LoVo (cell line): ENCODE results near the gene ERC2.
"Not testable (repeated sequence)": the region's sequence is repeated elsewhere in the genome, so short reads cannot be mapped to it uniquely, and the experiment has no call there.

ENCODE experiments used
- DNase-seq: peaks from one replicate; pipeline ENCODE4 v3.0.0-alpha.2; 2016; ENCODE audit warnings: low spot score

Gene ERC2

DNA sequence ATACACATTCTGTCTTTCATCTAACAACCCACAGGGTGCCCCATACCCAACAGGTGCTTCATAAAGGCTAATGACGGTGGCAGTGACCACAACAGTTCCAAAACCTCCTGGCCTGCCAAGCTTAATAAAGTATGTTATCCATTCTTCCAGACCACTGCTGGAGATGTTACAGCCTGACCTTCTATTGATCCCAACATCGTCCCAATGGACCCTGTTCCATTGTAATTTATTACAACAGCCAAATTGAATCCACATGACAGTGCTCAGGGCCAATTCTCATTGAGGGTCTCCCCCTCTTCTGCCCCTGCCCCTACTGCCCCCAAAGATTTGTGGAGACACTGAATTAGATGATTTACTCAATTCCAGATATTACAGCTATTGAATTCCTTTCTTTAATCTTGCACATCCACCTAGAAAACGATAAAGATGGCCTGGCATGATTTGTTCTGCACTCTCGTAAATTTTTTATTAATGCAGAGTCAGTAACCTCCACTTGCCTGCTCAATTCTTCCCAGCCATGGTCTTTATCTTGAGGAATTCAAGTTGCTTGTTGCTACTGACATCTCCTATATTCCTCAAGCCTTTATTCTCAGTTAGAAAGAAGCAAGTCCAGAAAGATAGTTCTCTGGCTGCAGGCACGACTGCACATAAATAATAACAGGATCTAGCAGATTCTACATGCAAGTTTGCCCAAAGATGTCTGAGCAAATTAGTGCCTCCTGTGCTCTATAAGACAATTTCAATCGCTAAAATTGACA lies 407.6 kb downstream of the ERC2 start:
- DNase-seq: no peak

DNA sequence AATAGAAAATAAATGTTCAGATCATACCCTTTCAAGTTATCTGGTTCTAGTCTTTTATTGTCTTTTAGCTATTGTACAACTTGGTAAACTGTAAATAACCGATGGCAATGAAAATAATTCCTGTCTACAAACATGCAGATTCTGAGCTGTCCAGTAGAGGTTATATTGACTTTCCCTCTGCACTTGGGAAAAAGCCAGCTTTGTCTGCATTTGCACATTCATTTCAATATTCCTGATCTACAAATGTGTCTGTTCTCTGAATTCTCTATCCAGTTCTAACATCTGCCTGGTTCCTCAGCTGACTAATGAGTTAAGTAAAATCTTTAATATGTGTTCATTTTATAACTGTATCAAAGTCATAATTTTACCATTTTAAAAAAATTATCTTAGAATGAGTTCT lies 408.5 kb downstream of the ERC2 start:
- no peak for DNase-seq

DNA sequence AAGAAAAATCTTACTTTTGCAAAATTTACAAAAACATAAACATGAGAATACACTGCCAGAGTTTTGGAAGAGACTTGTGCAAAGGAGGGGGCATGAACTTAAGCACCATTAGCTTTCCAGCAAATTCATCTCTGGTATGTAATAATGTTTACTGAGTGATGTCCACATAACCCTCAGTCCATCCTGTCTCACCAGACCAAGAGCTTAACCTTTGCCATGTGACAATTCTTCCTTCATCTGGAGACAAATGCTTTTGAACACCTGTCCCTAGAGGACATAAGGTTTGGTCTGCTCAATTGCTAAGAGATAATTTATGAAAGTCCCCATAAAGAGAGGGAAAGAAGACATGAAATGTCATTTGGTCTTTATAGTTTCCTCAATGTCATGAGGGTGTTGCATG lies 412.3 kb downstream of the ERC2 start:
- no peak for DNase-seq

DNA sequence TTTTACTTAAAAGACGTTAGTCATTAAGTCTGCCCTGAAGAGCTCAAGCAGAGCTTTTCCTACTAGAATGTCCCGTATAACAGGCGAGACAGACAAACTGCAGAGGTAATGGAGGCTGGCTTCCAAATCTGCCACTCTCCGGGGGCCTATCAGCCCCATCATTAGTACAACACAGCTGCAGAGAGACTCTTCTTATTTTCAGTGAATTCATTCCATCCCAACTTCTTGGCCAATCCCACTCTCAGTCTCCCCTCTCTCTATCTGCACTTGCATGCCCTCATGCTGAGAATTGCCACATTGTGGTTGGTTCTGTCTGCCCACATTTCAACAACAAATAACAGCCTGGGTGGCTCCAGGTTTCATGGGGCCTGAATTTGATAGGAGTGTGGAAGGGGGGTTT lies 412.7 kb downstream of the ERC2 start:
- no peak for DNase-seq

DNA sequence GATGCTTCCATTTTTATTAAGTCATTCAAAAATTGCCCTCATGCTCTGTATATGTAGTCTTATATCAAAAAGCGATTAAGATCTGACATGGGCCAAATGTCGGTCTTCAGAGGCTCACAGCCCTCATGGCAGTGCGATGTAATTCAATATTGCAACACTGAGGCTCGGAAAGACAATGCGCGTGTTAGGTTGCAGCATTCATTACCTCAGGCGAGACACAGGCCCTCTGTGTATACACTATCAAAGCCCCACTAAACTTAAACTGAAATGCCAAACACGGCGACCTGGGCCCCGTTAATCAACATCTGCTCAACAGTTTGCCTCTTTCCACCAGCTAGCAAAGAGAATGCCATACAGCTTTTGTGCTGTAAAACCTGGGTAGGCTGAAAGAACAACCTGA lies 413.4 kb downstream of the ERC2 start:
- DNase-seq: no peak

DNA sequence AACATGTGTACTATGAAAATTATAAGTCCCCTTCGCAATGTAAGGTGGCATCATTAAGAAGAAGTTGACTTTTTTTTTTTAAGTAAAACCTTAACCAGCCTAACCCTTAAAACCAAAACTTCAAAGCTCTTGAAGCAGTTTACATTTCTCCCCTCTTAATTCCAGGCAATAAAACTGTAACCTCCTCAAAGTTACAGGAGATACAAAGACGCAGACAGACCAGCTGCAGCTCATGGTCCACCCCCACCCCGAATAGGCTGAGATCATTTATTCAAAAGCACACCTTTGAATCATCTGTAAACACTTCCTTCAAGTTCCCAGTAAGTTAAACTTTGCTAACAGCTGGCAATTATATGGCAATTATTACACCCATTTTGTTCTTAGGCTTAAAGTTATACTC lies 414.5 kb downstream of the ERC2 start:
- no peak for DNase-seq

DNA sequence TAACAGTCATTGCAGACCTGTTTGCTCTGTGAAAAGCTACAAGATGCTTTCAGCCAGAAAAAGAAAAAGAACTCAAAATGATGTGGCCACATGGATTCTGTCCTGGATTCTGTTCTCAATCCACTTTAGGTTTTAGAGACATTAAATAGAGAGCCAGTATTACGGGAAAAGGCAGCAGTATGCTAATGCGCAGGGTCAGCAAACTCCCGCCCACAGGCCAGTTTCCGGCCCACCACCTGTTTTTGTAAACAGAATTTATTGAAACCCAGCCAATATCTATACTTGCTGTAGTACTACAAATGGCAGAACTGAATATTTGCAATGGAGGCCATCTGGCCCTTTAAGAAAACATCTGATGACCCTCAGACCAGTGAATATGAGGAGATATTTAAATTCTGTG lies 416.1 kb downstream of the ERC2 start:
- DNase-seq: no peak

DNA sequence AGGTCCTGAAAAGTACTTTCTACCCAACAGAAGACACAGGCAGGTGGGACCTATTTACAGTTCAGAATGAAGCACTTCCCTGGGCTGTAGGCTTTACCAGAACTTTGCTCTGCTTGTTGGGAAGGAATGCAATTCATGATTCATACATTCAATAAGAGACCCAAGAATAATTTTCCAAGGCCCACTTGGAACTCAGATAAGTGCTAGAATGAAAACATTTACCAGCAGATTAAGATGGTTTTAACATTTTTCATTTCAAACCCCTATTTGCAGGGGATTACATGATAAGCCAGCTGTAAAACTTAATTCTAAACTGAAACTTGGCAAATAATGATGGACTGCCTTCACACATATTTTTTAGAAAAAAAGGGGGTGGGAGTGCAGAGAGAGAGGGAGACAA lies 417.2 kb downstream of the ERC2 start:
- DNase-seq: no peak

DNA sequence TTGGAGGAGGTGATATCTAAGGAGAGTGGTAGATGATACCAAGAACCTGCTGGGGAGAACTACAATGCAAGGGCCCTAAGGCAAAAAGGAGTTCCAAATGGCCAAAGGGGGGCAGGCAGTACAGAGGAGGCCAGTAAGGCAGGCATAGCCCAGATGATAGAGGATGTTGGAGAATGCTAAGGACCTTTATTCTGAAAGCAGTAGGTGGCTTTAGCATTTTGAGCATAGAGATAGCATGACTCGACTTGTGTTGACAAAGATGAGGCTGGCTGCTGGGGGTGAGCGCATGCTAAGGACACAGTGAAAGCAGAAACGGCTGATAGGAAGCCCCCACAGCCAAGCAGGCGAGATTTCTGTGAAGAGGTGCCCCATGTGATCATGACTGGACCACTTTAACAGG lies 419.3 kb downstream of the ERC2 start:
- DNase-seq: no peak

DNA sequence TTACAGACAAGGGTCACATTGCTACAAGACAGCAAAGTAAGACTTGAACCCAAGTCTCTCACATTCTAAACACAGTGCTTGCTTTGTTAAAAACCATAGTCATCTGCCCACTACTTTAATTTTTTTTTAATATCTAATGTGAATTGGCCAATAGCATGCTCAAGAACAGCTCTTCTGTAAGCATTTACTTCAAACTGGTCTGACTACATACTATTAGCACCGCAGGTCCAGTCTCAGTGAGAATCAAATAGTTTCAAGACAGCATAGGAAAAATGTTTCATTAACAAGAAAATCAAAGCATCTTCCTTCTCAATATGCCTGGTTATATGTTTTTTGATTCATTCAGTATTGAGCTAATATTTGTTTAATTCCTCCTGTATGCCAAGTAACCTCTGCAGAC lies 419.9 kb downstream of the ERC2 start:
- no peak for DNase-seq

DNA sequence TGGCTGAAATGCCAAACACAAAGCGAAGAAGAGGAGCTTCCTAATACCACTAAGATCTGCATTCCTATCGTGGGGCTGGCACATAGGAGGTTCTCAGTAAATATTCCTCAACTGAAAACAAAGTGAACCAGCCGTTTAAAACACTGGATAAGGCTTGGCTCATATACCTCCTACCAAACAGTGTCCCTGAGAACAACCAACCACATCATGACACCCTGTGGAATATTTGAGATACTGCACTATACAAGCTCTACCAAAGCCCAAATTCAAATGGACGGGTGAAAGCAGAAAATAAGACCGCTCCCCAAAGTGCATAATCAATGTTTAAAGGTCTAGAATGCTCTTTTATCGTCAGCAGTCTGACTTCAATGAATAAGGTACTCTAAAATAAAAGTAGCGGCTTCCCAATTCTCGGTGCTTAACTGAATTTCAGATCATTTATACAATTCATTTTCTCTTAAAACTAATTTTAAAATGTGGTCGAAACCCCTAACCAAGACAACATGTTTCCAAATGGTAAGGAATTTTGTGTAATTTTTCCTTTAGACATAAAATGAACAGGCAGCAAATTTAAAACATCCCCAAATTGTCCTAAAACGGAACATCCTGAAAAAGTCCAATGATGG lies 425.8 kb downstream of the ERC2 start:
- DNase-seq: peak; percentile 9

DNA sequence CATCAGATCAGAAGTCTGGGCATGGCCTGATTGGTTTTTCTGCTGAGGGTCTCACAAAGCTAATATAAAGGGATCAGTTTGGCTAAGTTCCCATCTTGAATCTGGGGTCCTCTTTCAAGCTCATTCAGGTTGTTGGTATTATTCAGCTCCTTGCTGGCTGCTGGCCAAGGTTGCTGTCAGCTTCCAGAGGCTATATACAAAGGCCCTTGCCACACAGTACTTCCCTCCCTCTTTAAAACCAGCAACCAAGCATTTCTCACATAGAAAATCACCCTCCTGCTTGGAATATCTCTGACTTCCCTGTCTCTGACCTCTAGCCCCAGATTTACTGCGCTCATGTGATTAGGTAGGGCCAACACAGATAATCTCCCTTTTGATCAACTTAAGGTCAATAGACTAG lies 442.9 kb downstream of the ERC2 start:
- no peak for DNase-seq

DNA sequence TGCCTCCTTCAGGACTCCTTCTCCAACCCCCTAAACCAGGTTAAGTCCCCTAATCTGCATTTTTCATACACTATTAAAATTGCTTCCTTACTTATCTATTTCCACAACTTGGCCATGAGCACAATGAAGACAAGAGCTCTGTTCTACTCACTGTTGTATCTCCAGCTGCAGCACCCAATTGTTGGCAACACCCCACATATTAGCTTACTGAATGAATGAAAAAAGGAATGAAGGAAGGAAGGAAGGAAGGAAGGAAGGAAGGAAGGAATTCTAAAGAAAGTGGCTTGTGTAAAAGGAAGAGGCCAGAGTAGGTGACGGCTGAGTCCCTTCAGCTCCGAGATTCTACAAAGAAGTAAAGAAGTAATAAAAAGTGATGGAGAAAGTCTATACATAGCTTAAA lies 444.7 kb downstream of the ERC2 start:
- no peak for DNase-seq

DNA sequence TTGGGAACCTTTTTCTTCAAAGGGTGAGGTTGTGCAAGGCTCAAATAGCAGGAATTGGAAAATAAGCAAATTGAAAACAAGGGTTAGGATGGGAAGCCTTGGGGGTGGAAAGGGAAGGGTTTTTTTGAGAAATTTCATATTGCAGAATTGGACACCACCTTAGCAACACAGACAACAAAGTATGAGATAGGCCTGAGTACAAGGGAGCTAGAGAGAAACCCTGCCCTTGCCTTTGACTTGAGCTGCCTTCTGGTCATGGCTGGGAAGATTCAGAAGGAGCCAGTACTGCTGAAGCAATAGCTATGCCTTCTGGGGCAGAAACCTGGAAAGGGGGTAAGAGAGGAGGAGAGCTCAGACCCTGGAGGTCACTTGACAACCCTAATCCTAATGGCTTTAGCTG lies 445.6 kb downstream of the ERC2 start:
- no peak for DNase-seq

DNA sequence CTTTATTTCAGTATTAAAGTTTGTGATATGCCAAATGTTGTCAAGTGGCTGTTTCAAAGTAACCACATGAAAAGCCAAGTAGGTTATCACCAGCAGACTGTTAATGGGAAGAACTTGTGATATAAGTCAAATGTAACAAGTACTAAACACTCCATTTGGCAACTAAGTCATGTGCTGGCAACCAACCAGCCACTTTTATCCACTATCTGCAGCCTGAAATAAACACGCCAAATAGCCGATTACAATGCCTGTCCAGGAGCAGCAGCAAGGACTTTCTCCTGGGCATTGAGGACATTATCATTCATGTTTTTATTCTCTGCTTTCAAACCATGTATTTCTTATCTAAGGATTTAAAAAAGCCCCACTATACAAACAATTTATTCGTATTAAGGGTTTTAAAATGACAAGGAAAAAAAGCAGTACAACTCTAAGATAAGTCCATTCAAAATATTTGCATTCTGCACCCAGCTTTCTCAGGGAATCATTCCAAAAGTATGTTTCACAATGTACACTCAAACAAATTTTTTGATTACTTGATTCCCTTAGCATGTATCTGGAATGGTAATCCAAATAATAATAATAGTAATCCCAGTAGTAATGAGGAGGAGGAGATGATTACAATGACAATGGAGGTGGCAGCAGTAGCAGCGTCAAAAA lies 448.6 kb downstream of the ERC2 start:
- no peak for DNase-seq

DNA sequence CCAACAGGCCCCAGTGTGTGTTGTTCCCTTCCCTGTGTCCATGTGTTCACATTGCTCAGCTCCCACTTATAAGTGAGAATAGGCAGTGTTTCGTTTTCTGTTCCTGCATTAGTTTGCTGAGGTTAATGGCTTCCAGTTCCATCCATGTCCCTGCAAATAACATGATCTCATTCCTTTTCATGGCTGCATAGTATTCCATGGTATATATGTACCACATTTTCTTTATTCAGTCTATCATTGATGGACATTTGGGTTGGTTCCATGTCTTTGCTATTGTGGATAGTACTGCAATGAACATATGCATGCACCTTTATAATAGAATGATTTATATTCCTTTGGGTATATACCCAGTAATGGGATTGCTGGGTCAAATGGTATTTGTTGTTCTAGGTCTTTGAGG lies 452.9 kb downstream of the ERC2 start:
- not testable (repeated sequence) for DNase-seq

DNA sequence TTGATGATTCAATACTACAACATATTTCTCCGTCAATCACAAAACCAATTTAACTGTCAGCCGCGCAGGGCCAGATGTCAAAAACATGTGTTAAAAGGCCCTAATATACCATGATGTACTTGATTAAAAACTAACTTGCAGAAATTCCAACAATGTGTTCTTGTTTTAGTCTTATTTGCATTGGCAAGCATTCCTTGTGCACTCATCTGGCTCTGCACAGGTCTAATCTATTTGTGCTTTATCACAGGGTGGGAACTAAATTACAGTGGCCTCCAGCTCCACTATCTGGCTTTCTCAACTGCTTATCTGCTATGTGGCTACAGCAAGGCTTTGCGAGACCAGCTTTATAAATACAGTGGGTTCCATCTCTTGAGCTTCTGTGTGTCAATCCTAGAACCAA lies 455.5 kb downstream of the ERC2 start:
- DNase-seq: no peak

DNA sequence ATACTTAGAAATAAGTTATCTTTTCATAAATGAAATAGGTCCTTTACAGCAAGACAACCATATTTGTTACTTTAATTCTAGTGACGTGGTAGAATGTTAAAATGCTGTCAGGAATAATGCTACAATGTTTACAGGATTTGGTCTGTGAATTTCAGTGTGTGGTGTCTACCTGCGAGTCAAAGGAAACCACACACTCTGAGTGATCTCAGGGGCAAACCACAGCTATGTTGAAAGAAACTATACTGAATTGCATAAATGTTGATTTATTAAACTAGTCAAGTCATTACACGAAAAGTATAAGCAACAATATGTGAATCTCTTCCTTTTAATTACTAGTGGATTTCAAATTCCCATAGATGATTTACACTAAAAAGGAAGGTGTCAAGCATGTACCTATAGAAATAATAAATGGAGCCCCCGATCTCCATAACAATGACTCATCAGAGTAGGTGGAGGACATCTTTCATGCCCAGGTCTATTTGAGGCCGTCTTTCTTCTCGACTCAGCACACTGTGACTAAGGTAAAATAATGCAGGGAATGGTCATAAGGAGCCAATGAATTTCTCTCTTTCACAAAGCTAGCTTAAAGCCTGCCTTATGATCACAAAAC lies 463.0 kb downstream of the ERC2 start:
- no peak for DNase-seq

DNA sequence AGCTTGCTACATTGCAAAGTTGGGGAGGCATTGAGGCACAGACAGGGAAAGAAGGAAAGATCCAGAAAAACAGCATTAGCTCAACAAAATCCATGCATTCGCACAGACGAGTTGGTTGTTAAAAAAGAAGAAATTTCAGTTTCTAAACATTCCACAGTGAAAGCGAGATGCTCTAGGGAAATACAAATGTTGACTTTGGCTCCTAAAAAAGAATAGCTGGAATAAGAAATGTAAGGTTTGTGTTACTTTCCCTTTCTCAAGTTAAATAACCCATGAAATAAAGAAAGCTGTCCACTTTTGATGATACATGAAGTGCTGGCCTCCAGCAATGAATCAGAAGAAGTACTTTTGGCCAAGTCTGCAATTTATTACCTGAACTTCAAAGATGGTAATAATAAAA lies 465.1 kb downstream of the ERC2 start:
- no peak for DNase-seq

DNA sequence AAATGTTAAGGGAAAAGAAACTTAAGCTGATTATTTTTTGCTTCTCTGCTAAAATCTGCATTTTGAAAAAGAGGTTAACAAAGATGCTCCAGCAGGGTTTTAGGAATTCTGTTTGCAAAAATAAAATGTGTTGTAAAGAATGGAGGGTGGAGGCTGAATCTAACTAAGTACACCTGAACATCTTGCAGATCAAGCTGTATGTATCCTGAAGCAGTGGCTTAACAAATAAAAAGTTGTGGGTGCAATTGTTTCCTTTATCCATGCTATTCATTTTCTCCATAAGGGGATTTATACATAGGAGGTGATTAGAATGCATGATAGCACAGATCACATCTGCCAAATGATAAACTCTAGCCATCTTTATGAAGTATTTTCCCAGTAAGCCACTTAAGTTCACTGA lies 466.3 kb downstream of the ERC2 start:
- no peak for DNase-seq

DNA sequence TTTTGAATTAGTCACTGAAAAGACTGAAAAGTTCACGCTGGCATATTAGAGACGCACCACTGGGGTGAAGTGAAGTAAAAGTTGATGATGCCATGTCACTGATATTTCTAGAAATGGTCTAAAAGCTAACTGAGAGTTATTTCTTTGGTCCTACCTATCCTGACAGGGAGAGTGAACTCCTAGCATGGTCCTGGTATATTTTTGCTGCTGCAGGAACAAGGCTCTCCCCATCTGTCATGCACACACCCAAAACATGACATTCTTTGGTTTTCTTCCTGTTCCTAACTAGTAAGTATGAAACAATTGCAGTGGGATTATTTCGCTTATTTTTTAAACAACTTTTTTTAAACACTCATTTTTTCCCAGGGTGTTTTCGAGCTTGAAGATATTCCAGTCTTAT lies 466.7 kb downstream of the ERC2 start:
- no peak for DNase-seq

DNA sequence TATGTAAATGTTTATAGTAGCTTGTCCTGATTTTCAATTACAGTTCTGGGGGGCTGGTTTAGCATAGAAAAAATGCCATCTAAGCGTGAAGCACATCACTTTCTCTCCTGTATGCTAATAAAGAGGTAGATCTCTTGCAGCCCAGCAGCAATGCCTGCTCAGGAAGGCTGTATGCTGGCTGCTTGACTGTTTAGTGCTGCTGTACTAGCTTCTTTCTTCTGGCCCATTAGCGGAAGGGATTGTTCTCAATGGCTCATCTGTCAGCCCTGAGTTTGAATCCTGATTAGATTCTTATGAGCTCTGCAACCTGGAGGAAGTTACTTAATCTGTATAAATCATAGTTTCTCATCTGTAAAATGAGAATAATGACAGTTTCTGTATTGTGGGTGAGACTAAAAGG lies 478.9 kb downstream of the ERC2 start:
- DNase-seq: no peak

DNA sequence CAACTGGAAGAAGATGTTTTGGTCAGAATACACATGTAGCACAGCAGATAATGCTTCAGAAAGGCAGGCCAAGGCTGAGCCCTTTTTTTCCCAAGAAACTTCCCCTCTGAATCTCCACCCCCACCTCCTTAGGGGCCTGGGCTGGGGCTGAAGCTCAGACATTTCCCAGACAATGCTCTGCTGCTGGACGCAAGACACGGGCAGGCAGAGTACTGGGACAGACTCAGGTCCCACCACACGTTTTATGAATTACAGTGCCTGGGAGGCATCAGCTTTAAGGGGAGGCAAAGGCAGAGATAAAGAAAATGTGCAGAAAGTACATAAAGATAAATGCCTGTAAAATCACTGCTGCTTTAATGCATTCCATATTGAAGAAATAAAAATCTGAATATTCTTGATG lies 479.4 kb downstream of the ERC2 start:
- DNase-seq: no peak
